IMR-90 (cell line): ENCODE results near the gene CDHR2. TPM values are rescaled to one million over a fixed set of nuclear protein-coding genes. Genes with fewer than 3 reads are reported as not detected.

ENCODE experiments used
- ATAC-seq: fragments of 200-7000 bp; cut with Tn5 transposase; 2 replicates; pipeline ENCODE4 v1.9.1; 2020; ENCODE audit warnings: low read depth, mild to moderate bottlenecking, moderate library complexity
- BruUV-seq: library from RNA; stranded (reverse); fragments of 400-500 nt; replicated peaks from 2 replicates; lab custom pipeline; 2021; lab: Mats Ljungman, UMichigan
- CTCF ChIA-PET: fragments of 300-600 bp; formaldehyde crosslinking; extraction: SDS; loops from one replicate; lab custom pipeline; 2021; ENCODE audit warnings: antibody characterized with exemption; lab: Yijun Ruan, JAX
- POLR2A ChIA-PET: fragments of 300-600 bp; sonication (Branson Sonifier 250); formaldehyde crosslinking; loops from one replicate; lab custom pipeline; 2022; ENCODE audit warnings: antibody characterized with exemption; ENCODE audit not compliant: unreplicated experiment; lab: Charles Lee
- DNase-seq: peaks from one replicate; pipeline ENCODE4 v3.0.0; 2013
- H2AFZ ChIP-seq: replicated peaks from 2 replicates; pipeline ENCODE3; 2013; ENCODE audit warnings: low read length, mild to moderate bottlenecking; ENCODE audit not compliant: poor library complexity
- H2AK5ac ChIP-seq: 2 replicates; pipeline ENCODE4 v1.6.1; 2013; ENCODE audit warnings: low read depth, low read length, inconsistent platforms
- H2AK9ac ChIP-seq: replicated peaks from 2 replicates; pipeline ENCODE3; 2013; ENCODE audit warnings: mild to moderate bottlenecking, low read depth, low read length, moderate library complexity; ENCODE audit not compliant: poor library complexity
- H2BK120ac ChIP-seq: 2 replicates; pipeline ENCODE4 v1.6.1; 2013; ENCODE audit warnings: low read depth, low read length, inconsistent platforms
- H2BK15ac ChIP-seq: 3 replicates; pipeline ENCODE4 v1.6.1; 2013; ENCODE audit warnings: low read depth, low read length, inconsistent platforms
- H2BK20ac ChIP-seq: 2 replicates; pipeline ENCODE4 v1.6.1; 2013; ENCODE audit warnings: low read depth, mild to moderate bottlenecking, inconsistent platforms, low read length, moderate library complexity
- H2BK5ac ChIP-seq: 2 replicates; pipeline ENCODE4 v1.6.1; 2013; ENCODE audit warnings: mild to moderate bottlenecking, low read depth, low read length, inconsistent platforms; ENCODE audit not compliant: poor library complexity, severe bottlenecking
- H3K14ac ChIP-seq: replicated peaks from 2 replicates; pipeline ENCODE4 v1.6.1; 2013; ENCODE audit warnings: low read depth, low read length, inconsistent platforms
- H3K18ac ChIP-seq: 2 replicates; pipeline ENCODE4 v1.6.1; 2013; ENCODE audit warnings: low read depth, low read length, control low read depth
- H3K23ac ChIP-seq: 2 replicates; pipeline ENCODE4 v1.6.1; 2013; ENCODE audit warnings: low read depth, low read length, inconsistent platforms
- H3K27ac ChIP-seq: 2 replicates; pipeline ENCODE4 v1.5.1; 2013; ENCODE audit warnings: mild to moderate bottlenecking, control low read depth, low read length; ENCODE audit not compliant: insufficient read depth
- H3K27me3 ChIP-seq: 2 replicates; pipeline ENCODE4 v1.6.1; 2013; ENCODE audit warnings: low read length; ENCODE audit not compliant: control insufficient read depth, insufficient read depth
- H3K36me3 ChIP-seq: 2 replicates; pipeline ENCODE4 v1.6.1; 2013; ENCODE audit warnings: low read length, mixed read lengths; ENCODE audit not compliant: control insufficient read depth, insufficient read depth
- H3K4ac ChIP-seq: 2 replicates; pipeline ENCODE4 v1.6.1; 2013; ENCODE audit warnings: low read depth, low read length, inconsistent platforms
- H3K4me1 ChIP-seq: 2 replicates; pipeline ENCODE4 v1.6.1; 2013; ENCODE audit warnings: low read length, mixed read lengths; ENCODE audit not compliant: control insufficient read depth, insufficient read depth
- H3K4me2 ChIP-seq: 2 replicates; pipeline ENCODE4 v1.6.1; 2013; ENCODE audit warnings: low read depth, mild to moderate bottlenecking, control low read depth, low read length, moderate library complexity
- H3K4me3 ChIP-seq: 2 replicates; pipeline ENCODE4 v1.5.1; 2013; ENCODE audit warnings: low read depth, mild to moderate bottlenecking, control low read depth, low read length, moderate library complexity; ENCODE audit not compliant: insufficient read depth
- H3K56ac ChIP-seq: 2 replicates; pipeline ENCODE4 v1.6.1; 2013; ENCODE audit warnings: low read length, inconsistent platforms; ENCODE audit not compliant: insufficient read depth; ENCODE audit errors: extremely low read depth
- H3K79me1 ChIP-seq, 2 experiments: 2 replicates each; pipeline ENCODE4 v1.6.1; 2013; ENCODE audit warnings: low read length in 2 of 2, inconsistent platforms in 1 of 2, low read depth in 1 of 2
- H3K9ac ChIP-seq: 2 replicates; pipeline ENCODE4 v1.6.1; 2013; ENCODE audit warnings: low read depth, low read length, control low read depth
- H3K9me1 ChIP-seq: 2 replicates; pipeline ENCODE4 v1.6.1; 2013; ENCODE audit warnings: low read length, inconsistent platforms; ENCODE audit not compliant: insufficient read depth
- H3K9me3 ChIP-seq: 2 replicates; pipeline ENCODE4 v1.6.1; 2013; ENCODE audit warnings: low read length; ENCODE audit not compliant: control insufficient read depth, insufficient read depth
- H4K20me1 ChIP-seq: 2 replicates; pipeline ENCODE4 v1.6.1; 2013; ENCODE audit warnings: low read length, inconsistent platforms; ENCODE audit not compliant: insufficient read depth
- H4K5ac ChIP-seq: 2 replicates; pipeline ENCODE4 v1.6.1; 2013; ENCODE audit warnings: mild to moderate bottlenecking, low read depth, low read length, control low read depth
- H4K8ac ChIP-seq, 2 experiments: 2 replicates each; pipeline ENCODE4 v1.6.1; 2013; ENCODE audit warnings: low read depth in 2 of 2, low read length in 2 of 2, control low read depth in 1 of 2, inconsistent platforms in 1 of 2
- H4K91ac ChIP-seq: 2 replicates; pipeline ENCODE4 v1.6.1; 2013; ENCODE audit warnings: low read depth, low read length, inconsistent platforms; ENCODE audit not compliant: insufficient read depth
- MAFK ChIP-seq: IDR thresholded peaks from 2 replicates; pipeline ENCODE4 v1.6.1; 2012; ENCODE audit warnings: low read depth, low read length, improper control_type of control experiment
- WGBS, 2 experiments: methylation state at CpG; one replicate each; pipeline versions ENCODE4 v1.1.5 to v1.1.7; 2013; ENCODE audit warnings: missing lambda C conversion rate in 2 of 2; ENCODE audit not compliant: insufficient read length in 1 of 2; ENCODE audit errors: extremely low coverage in 2 of 2; 5-methylcytosine and 5-hydroxymethylcytosine counted together
- dilution Hi-C: fragments of 300-500 bp; cut with HindIII; formaldehyde crosslinking; loops from one replicate; pipeline ENCODE4 v1.14.3; 2018; ENCODE audit warnings: low sequenced_read_pairs; ENCODE audit not compliant: unreplicated experiment
- in situ Hi-C: fragments of 300-500 bp; cut with MboI; formaldehyde crosslinking; loops from 3 replicates; pipeline ENCODE4 v1.14.3; 2019; ENCODE audit warnings: low sequenced_read_pairs, inconsistent platforms, mixed read lengths
- intact Hi-C: fragments of 100-400 bp; cut with micrococcal nuclease; formaldehyde crosslinking; loops from 2 replicates; pipeline ENCODE4 v1.10.0; 2022
- polyA plus RNA-seq, 3 experiments: library from polyadenylated mRNA; depleted of rRNA; stranded (reverse); fragments of >200 nt; gene quantifications; 2 replicates each; pipeline ENCODE4 v1.2.3, GENCODE V29; 2012; ENCODE audit warnings: low replicate concordance in 1 of 3
- total RNA-seq: library from RNA; depleted of rRNA; stranded (reverse); fragments of >200 nt; gene quantifications from 2 replicates; pipeline ENCODE4 v1.2.3, GENCODE V29; 2012

The CDHR2 gene
- total and polyA plus RNA-seq, 2 of the 4 experiments (the other 2 are of a cell fraction) = not detected

DNA sequence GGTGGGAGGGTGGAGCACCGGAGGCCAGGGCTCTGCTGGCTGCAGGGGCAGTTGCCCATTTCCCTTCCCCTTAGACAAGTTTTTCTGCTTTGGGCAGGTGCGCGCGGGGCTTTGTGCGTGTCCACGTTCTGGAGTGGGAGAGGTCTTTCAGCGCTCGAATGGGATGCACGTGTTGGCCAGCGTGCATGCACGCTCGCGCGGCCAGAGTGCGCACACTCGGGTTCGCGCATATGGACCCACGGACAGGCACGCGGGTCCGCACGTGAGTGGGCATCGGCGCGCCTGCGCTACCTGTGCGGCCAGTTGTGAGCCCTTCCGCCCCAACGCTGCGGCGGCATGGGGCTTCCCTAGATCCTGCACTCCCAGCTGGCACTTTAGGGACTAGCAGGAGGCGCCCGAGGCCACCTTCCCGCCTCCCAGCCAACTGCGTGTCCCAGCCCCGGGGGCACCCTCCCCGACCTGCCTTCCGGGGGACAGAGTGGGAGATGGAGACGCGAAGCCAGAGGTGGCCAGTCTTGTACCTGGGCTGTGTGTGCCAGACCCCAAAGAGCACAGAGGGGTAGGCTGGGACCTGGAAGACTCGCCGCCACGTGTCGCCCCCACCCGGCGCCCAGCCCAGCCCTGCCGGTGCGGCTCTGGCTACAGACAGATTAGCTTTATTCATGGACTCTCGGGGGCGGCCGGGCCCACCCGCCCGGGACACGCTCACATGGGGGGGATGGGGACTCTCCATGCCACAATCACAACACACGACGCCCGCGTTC is 70.6 kb downstream of the CDHR2 start:
- peak overlapping the region; percentile 7; the same call in 1 of the 2 replicates for H3K4me3 ChIP-seq
- H3K27me3 ChIP-seq = peaks cover 33% of the 10 kb centered on the region
- H3K4me2 ChIP-seq = peak overlapping the region; percentile 70
- ChIA-PET POLR2A (no interaction called here), CTCF (no interaction called here)
- H3K27ac ChIP-seq = no peak overlapping the region
- no peak overlapping the region; the same call in 1 of the 2 replicates for H3K23ac ChIP-seq
- BruUV-seq = no TSS peak
- H2BK120ac ChIP-seq = no peak overlapping the region
- H4K5ac ChIP-seq = no peak overlapping the region
- ATAC-seq = no peak
- no peak overlapping the region for H2BK15ac ChIP-seq
- no peaks in the 10 kb centered on the region for H4K20me1 ChIP-seq
- no peak overlapping the region for H3K14ac ChIP-seq
- H3K9me1 ChIP-seq = peaks cover 5% of the 10 kb centered on the region
- H2BK5ac ChIP-seq = no peak overlapping the region
- no peak overlapping the region for H4K8ac ChIP-seq
- intact Hi-C loops = loop anchor here (1.0 to 5.0 kb wide), 2 partner anchors 45 to 202 kb away; partner anchors contain the start of gene CLTB
- H3K36me3 ChIP-seq = no peaks in the 10 kb centered on the region
- DNase-seq = no peak
- dilution Hi-C loops = no loop called here
- H3K9ac ChIP-seq = no peak overlapping the region
- 0 out of 2 replicates have a peak overlapping the region, but pooled peaks have one; percentile 7 for H2AK5ac ChIP-seq
- no peaks in the 10 kb centered on the region for H3K9me3 ChIP-seq
- peaks cover 23% of the 10 kb centered on the region for H3K4me1 ChIP-seq
- peak overlapping the region; percentile 90 for H2AFZ ChIP-seq
- no peak overlapping the region for H2BK20ac ChIP-seq
- peak overlapping the region; percentile 47 for H2AK9ac ChIP-seq
- WGBS, 2 experiments = 7% methylated on average over 21 of the region's 59 CpGs; no CpG with 5 or more reads in 1 of the 2 experiments
- in situ Hi-C loops = loop anchor here (10.0 kb wide), 1 partner anchor 45 kb away; no protein-coding TSS in a partner anchor
- no peak overlapping the region for H3K56ac ChIP-seq
- no peak overlapping the region for H3K18ac ChIP-seq
- peaks cover 0 to 2% of the 10 kb centered on the region in 2 experiments; a peak in 1 of 4 replicates for H3K79me1 ChIP-seq
- no peak overlapping the region for H4K91ac ChIP-seq
- TF ChIP-seq MAFK = no peak
- H3K4ac ChIP-seq = no peak overlapping the region
